ENCODE data around the gene MRPS34.

GRCh38 chr16:1779741-1780676 is 7.1 kb upstream of the MRPS34 start:
- TF ChIP-seq EZH2 (IDR thresholded peaks at IDR 0.05; ENCODE audit: borderline replicate concordance) (no peak), CTCF (IDR thresholded peaks at IDR 0.05; ENCODE audit: poor library complexity) (no peak), EZH2phosphoT487 (IDR thresholded peaks at IDR 0.05; ENCODE audit: low read depth, severe bottlenecking, unreplicated experiment) (no peak)

Measured in hepatocyte (in vitro differentiated cells).